Right lobe of liver (tissue), 4 donors: ENCODE results near the gene LCOR.

Experiments used
- POLR2A ChIP-seq: fragments of 450-650 bp; IDR thresholded peaks from one replicate; pipeline ENCODE4 v1.6.1; 2017; ENCODE audit warnings: antibody characterized with exemption, mild to moderate bottlenecking
- TF ChIP-seq, protein P1 (sequence below), 4 donors: fragments of 200-600 bp in 3 of 4; fragments of 450-650 bp in 1 of 4; IDR thresholded peaks; one replicate each; pipeline versions ENCODE4 v1.5.1 to v1.8.0; 2016 to 2022; ENCODE audit warnings: antibody characterized with exemption in 4 of 4, mild to moderate bottlenecking in 2 of 4
- donor health status: DM: no; HTN: no; CAD: no.
- donor health status: DM: no; HTN: no; CAD: no.
- donor health status: DM: no; HTN: yes; CAD: no.

DNA sequence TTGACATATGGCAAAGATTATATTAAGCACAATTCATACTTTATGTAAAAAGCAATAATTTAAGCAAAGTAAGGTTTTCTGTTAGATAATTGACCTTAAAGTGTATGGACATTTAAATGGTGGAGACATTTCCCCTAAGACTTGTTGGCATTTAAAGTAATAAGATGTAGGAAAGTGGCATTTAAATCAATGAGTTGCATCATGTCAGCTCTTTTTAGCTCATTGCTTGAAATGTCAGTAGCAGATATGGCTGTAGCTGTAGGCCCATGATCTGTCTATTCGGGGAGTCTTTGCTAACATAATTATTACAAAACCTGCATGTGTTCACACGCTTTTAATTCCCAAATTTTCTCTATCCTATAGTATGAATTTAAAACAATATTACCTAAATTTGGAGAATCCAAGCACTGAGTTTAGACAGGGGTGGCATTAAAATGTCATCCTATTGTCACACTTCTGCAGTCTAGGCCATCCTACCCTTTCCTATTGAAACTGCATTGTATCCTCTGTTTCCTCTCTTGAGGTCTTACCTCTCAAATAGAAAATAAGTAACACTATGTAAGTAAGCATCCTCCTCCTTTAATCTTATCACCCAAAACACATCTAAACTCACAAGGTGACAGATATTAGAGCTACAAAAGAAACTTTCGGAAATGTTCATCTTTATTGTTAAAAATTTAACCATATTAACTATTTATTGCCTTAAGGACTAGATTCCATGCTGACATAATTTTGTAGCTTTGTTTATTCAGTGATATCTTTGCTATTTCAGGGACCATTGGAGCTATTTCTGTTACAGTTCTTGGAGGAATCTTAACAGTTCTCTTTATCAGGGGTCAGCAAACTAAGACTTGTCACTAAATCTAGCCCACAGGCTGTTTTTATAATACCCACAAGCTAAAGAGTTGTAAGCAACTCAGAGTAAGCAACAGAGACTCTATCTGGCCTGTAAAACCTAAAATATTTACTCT lies 91.2 kb downstream of the LCOR start:
- TF ChIP-seq, protein P1, sequence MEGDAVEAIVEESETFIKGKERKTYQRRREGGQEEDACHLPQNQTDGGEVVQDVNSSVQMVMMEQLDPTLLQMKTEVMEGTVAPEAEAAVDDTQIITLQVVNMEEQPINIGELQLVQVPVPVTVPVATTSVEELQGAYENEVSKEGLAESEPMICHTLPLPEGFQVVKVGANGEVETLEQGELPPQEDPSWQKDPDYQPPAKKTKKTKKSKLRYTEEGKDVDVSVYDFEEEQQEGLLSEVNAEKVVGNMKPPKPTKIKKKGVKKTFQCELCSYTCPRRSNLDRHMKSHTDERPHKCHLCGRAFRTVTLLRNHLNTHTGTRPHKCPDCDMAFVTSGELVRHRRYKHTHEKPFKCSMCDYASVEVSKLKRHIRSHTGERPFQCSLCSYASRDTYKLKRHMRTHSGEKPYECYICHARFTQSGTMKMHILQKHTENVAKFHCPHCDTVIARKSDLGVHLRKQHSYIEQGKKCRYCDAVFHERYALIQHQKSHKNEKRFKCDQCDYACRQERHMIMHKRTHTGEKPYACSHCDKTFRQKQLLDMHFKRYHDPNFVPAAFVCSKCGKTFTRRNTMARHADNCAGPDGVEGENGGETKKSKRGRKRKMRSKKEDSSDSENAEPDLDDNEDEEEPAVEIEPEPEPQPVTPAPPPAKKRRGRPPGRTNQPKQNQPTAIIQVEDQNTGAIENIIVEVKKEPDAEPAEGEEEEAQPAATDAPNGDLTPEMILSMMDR (IDR thresholded peaks at IDR 0.05): no peak
- no peak for TF ChIP-seq POLR2A
